GM23248 (cell line): ENCODE measurements around the gene CYP2U1. TPM values are rescaled to one million over a fixed set of nuclear protein-coding genes. Genes with fewer than 3 reads are reported as not detected.
A peak's percentile ranks its signal among the peaks of the same experiment; 100 is the strongest.

ENCODE experiments used
- DNase-seq: peaks from one replicate; pipeline ENCODE4 v3.0.0-alpha.2; 2015
- H2AFZ ChIP-seq: fragments of 200-600 bp; sonication (generic); 2 replicates; pipeline ENCODE4 v1.6.1; 2016; ENCODE audit warnings: antibody characterized with exemption
- H3F3A ChIP-seq: fragments of 200-600 bp; sonication (generic); 2 replicates; pipeline ENCODE4 v1.6.1; 2016; ENCODE audit warnings: mild to moderate bottlenecking, antibody characterized with exemption, mixed run types; ENCODE audit not compliant: insufficient read depth
- H3K27ac ChIP-seq: fragments of 200-600 bp; sonication (generic); 2 replicates; pipeline ENCODE4 v1.5.1; 2016; ENCODE audit warnings: mild to moderate bottlenecking
- H3K27me3 ChIP-seq: fragments of 200-600 bp; sonication (generic); replicated peaks from 2 replicates; pipeline ENCODE4 v1.6.1; 2016; ENCODE audit warnings: mild to moderate bottlenecking; ENCODE audit not compliant: insufficient read depth
- H3K36me3 ChIP-seq: fragments of 200-600 bp; sonication (generic); 2 replicates; pipeline ENCODE4 v1.6.1; 2016; ENCODE audit warnings: low read depth, mild to moderate bottlenecking
- H3K4me1 ChIP-seq: fragments of 200-600 bp; sonication (generic); 2 replicates; pipeline ENCODE4 v1.6.1; 2016; ENCODE audit warnings: mild to moderate bottlenecking; ENCODE audit not compliant: insufficient read depth
- H3K4me2 ChIP-seq: fragments of 200-600 bp; sonication (generic); one replicate; pipeline ENCODE4 v1.6.1; 2016; ENCODE audit warnings: mild to moderate bottlenecking; ENCODE audit not compliant: unreplicated experiment
- H3K4me3 ChIP-seq: fragments of 200-600 bp; sonication (generic); 2 replicates; pipeline ENCODE4 v1.5.1; 2016; ENCODE audit warnings: mild to moderate bottlenecking
- H3K79me2 ChIP-seq: fragments of 200-600 bp; sonication (generic); 2 replicates; pipeline ENCODE4 v1.6.1; 2016; ENCODE audit warnings: mild to moderate bottlenecking; ENCODE audit not compliant: insufficient read depth
- H3K9ac ChIP-seq: fragments of 200-600 bp; sonication (generic); 2 replicates; pipeline ENCODE4 v1.6.1; 2016; ENCODE audit warnings: mild to moderate bottlenecking
- H3K9me2 ChIP-seq: fragments of 200-600 bp; sonication (generic); 2 replicates; pipeline ENCODE4 v1.6.1; 2016; ENCODE audit warnings: mixed run types, mild to moderate bottlenecking, moderate library complexity; ENCODE audit not compliant: insufficient read depth
- H3K9me3 ChIP-seq: fragments of 200-600 bp; sonication (generic); one replicate; pipeline ENCODE4 v1.6.1; 2017; ENCODE audit warnings: low read depth
- H4K20me1 ChIP-seq: fragments of 200-600 bp; sonication (generic); 2 replicates; pipeline ENCODE4 v1.6.0; 2016; ENCODE audit not compliant: insufficient read depth
- EZH2 ChIP-seq: fragments of 200-600 bp; sonication (generic); IDR thresholded peaks from 2 replicates; pipeline ENCODE4 v1.6.1; 2018; ENCODE audit warnings: antibody characterized with exemption, mild to moderate bottlenecking; ENCODE audit not compliant: insufficient read depth, poor library complexity, severe bottlenecking
- EZH2phosphoT487 ChIP-seq: fragments of 200-600 bp; sonication (generic); IDR thresholded peaks from 2 replicates; pipeline ENCODE4 v1.6.1; 2018; ENCODE audit warnings: antibody characterized with exemption, moderate library complexity, mild to moderate bottlenecking, low read depth; ENCODE audit not compliant: insufficient read depth
- WGBS, 2 experiments: methylation state at CpG; one replicate each; pipeline ENCODE4 v1.1.6; 2015 to 2017; ENCODE audit warnings: low lambda C conversion rate in 2 of 2, low coverage in 1 of 2; ENCODE audit errors: missing lambda C conversion rate in 2 of 2; 5-methylcytosine and 5-hydroxymethylcytosine counted together
- in situ Hi-C: fragments of 300-500 bp; cut with MboI; formaldehyde crosslinking; loops from 2 replicates; pipeline ENCODE4 v1.15.0; 2020
- polyA plus RNA-seq: library from polyadenylated mRNA; unstranded; fragments of >200 nt; fragmentation: Nextera tagmentation; extraction: Ambion mirVana; gene quantifications from 2 replicates; pipeline ENCODE4 v1.2.1, GENCODE V29; 2016
- total RNA-seq: library from RNA; depleted of rRNA; stranded (reverse); fragments of >200 nt; shearing (Covaris generic); gene quantifications from 2 replicates; pipeline ENCODE4 v1.2.3, GENCODE V29; 2014

CYP2U1 gene
- total and polyA plus RNA-seq, 2 experiments from 2014 or later = 7.1 to 8.6 TPM

DNA sequence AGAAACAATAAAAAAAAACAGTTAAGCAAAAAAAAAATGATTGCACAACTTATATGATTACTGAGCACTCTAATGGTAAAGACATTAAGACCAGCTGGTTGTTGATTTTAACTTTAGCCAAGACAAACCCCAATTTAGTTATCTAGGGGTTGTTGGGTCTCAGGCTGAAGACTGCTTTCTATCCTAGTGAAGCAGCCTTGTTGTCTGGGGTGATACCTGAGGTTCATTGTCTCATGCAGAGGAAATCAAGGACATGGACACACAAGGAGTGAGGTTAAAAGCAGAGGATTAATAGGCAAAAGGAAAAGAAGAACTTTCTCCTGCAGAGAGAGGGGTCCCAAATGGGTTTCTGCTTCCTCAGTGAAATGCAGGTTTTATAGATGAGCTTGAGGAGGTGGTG lies 40.0 kb upstream of the CYP2U1 start:
- Histone ChIP-seq H2AFZ (no peak overlapping the region), H3K9me2 (no peaks in the 10 kb centered on the region), H3K9ac (no peak overlapping the region), H3K4me1 (peaks cover 15% of the 10 kb centered on the region), H3F3A (peaks cover 15% of the 10 kb centered on the region), H3K9me3 (peaks cover 4% of the 10 kb centered on the region), H3K4me3 (no peak overlapping the region), H3K79me2 (no peaks in the 10 kb centered on the region), H3K27ac (no peak overlapping the region), H3K27me3 (no peaks in the 10 kb centered on the region), H3K36me3 (no peaks in the 10 kb centered on the region), H4K20me1 (no peaks in the 10 kb centered on the region), H3K4me2 (no peak overlapping the region)
- in situ Hi-C loops = no loop called here
- no peak for TF ChIP-seq EZH2phosphoT487
- no peak for TF ChIP-seq EZH2
- DNase-seq = no peak

DNA sequence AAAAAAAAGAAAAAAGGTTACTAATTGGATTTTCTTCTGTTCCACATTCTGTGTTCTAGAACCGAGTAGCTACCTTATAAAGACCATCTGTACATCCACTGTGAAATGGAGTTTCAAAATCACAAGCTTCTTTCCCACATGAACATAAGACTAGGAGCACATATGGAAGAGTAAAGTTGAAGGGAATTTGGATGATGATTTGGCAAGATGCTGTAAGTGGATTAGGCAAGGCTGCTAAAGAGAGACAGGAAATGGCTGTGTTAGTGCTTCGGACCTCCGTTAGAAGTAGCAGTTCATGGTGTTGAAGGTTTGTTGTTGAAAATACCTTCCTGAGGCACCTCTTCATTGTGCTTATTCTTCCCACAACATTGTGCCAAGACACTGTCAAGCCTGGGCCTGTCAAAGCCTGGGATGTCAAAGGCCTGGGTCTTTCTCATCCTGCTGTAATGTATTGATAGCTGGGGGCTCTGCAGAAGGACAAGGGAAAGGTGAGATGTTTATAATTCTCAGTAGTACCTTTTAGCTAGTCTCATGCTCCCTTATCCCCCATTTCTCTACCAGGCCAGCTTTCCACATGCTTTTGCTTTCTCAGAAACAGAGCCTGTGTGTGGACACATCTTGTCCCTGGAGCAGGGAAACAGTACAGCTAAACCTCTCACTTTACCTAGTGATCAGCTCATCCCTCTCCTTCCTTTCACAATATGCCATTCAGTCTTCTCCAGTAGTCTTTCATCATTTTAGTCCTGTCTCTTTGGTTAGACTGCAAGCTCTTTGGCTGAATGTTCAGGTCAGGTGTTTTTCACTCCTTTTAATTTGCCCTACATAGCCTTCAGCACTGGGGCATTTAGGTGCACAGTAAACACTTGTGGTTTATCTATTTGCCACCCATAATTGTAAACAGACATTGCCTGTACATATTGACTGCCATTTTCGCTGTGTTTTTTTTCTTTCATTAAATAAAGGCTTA lies 37.9 kb upstream of the CYP2U1 start:
- Histone ChIP-seq H2AFZ (no peak overlapping the region), H3K9me2 (no peaks in the 10 kb centered on the region), H3F3A (peaks cover 28% of the 10 kb centered on the region), H4K20me1 (no peaks in the 10 kb centered on the region), H3K27ac (no peak overlapping the region), H3K4me1 (peaks cover 34% of the 10 kb centered on the region), H3K27me3 (no peaks in the 10 kb centered on the region), H3K36me3 (no peaks in the 10 kb centered on the region), H3K79me2 (no peaks in the 10 kb centered on the region), H3K9ac (no peak overlapping the region), H3K4me2 (no peak overlapping the region), H3K4me3 (no peak overlapping the region), H3K9me3 (peaks cover 4% of the 10 kb centered on the region)
- no peak for DNase-seq
- 91 to 92% methylated on average over 4 of the region's 4 CpGs for whole genome bisulfite sequencing, 2 experiments
- in situ Hi-C loops = no loop called here
- TF ChIP-seq EZH2 (no peak), EZH2phosphoT487 (no peak)

- TF ChIP-seq EZH2 = no peak
- no peak for TF ChIP-seq EZH2phosphoT487
- Histone ChIP-seq H3K36me3 (no peaks in the 10 kb centered on the region), H3K9me2 (no peaks in the 10 kb centered on the region), H2AFZ (no peak overlapping the region), H3K4me1 (peaks cover 34% of the 10 kb centered on the region), H3F3A (peaks cover 28% of the 10 kb centered on the region), H3K79me2 (no peaks in the 10 kb centered on the region), H3K9me3 (no peaks in the 10 kb centered on the region), H3K4me3 (no peak overlapping the region), H4K20me1 (no peaks in the 10 kb centered on the region), H3K4me2 (no peak overlapping the region), H3K9ac (no peak overlapping the region), H3K27ac (no peak overlapping the region), H3K27me3 (no peaks in the 10 kb centered on the region)
- DNase-seq = no peak
- in situ Hi-C loops = no loop called here
- WGBS, 2 experiments = 82 to 86% methylated on average over 6 of the region's 6 CpGs
Measured at GRCh38 chr4:107894138-107894603, 37.2 kb upstream of the CYP2U1 start.

DNA sequence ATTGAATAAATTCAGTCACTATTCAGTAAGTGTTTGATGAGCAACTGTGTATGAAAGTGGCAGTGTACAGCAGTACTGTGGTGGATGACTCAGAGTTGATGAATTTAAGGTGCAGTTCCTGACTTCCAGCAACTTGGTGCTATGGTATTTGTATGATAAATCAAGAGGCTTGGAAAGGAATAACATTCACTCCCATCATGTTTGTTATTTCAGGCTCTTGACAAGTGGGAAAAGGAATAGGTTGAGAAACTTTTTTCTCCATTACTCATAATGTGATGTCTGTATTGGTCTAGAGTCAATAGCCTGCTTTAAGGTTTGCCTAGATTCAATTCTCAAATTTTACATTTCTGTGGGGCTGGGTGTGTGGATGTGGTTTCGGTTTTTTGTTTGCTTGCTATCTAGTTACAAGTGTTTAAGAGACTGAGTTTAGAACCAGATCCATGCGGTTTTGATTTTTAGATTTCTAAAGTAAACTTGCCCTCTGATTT lies 35.1 kb upstream of the CYP2U1 start:
- Histone ChIP-seq H3K4me2 (peak overlapping the region; percentile 60), H3K9me3 (no peaks in the 10 kb centered on the region), H3K9ac (no peak overlapping the region), H3K4me3 (peak overlapping the region; percentile 44), H3F3A (peaks cover 28% of the 10 kb centered on the region), H3K27ac (peak overlapping the region; percentile 51), H3K4me1 (peaks cover 34% of the 10 kb centered on the region), H3K9me2 (no peaks in the 10 kb centered on the region), H3K27me3 (no peaks in the 10 kb centered on the region), H2AFZ (no peak overlapping the region), H3K36me3 (0 out of 2 replicates have a peak, but pooled peaks cover 4% of the 10 kb centered on the region), H4K20me1 (no peaks in the 10 kb centered on the region), H3K79me2 (no peaks in the 10 kb centered on the region)
- peak; percentile 91 for DNase-seq
- in situ Hi-C loops = loop anchor here (5.0 kb wide), 1 partner anchor 139 kb away; no protein-coding TSS in a partner anchor
- 21 to 39% methylated on average over 2 of the region's 2 CpGs for WGBS, 2 experiments
- TF ChIP-seq EZH2 (no peak), EZH2phosphoT487 (peak; percentile 99)
